ENCODE data around the gene NSUN3.

- TF ChIP-seq CTCF (IDR thresholded peaks at IDR 0.05) (no peak), POLR2A (IDR thresholded peaks at IDR 0.05) (no peak)
Observed at GRCh38 chr3:94061297-94061696, 1.6 kb upstream of the NSUN3 start.

Data from adrenal gland (tissue), 5 donors.